Measurements from ENCODE around the gene RHEX.
A peak's percentile ranks its signal among the peaks of the same experiment; 100 is the strongest.

The RHEX gene

DNA sequence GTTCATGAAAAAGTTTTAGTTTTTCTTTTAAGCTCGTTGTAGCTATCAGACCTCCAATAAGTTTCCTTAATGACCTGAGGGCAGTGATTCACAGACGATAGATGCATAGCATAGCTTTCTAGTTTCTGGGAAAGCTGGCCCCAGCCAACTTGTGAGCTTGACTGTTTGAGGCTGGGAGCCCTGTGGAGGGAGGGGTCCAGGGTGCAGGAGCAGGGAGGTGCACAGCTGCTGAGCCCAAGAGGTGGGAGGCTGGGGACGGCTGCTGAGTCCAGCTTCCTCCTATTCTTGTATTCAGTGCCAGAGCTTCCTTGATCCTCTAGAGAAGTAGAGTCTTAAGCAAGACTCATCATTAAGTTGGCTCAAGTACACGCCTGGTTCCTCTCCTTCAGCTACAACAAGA, 75.2 kb downstream of the RHEX start:
- Mint-ChIP-seq H3K4me1 (no peaks in the 10 kb centered on the region), H3K9me3 (peaks cover 13% of the 10 kb centered on the region), H3K27me3 (ENCODE audit: low read depth, poor library complexity) (peaks cover 26% of the 10 kb centered on the region), H3K36me3 (ENCODE audit: low read depth) (no peaks in the 10 kb centered on the region), H3K4me3 (no peak overlapping the region), H3K27ac (no peak overlapping the region)
- TF ChIP-seq, protein P1, sequence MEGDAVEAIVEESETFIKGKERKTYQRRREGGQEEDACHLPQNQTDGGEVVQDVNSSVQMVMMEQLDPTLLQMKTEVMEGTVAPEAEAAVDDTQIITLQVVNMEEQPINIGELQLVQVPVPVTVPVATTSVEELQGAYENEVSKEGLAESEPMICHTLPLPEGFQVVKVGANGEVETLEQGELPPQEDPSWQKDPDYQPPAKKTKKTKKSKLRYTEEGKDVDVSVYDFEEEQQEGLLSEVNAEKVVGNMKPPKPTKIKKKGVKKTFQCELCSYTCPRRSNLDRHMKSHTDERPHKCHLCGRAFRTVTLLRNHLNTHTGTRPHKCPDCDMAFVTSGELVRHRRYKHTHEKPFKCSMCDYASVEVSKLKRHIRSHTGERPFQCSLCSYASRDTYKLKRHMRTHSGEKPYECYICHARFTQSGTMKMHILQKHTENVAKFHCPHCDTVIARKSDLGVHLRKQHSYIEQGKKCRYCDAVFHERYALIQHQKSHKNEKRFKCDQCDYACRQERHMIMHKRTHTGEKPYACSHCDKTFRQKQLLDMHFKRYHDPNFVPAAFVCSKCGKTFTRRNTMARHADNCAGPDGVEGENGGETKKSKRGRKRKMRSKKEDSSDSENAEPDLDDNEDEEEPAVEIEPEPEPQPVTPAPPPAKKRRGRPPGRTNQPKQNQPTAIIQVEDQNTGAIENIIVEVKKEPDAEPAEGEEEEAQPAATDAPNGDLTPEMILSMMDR (IDR thresholded peaks at IDR 0.05), result no peak
- no peak for DNase-seq

DNA sequence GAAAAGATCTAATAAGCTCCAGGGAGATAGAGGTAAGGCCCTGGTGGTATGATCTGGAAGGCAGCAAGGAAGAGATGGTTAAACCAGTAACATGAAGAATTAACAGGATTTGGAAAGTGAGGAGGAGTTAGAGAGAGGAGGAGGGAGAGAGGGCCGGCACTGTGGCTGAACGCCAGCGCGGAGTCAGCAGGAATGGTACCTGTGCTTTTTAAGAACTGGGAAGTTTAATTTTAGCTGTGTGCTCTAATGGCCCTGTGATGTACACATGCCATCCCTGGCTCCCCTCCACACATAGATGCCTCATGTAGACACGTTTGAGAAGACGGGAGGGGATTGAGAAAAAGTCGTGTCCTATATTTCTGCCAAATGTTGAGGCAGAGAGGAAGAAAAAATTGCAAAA, 78.1 kb downstream of the RHEX start:
- H3K27ac Mint-ChIP-seq, result no peak overlapping the region
- no peaks in the 10 kb centered on the region for H3K9me3 Mint-ChIP-seq
- TF ChIP-seq, protein P1 (IDR thresholded peaks at IDR 0.05), result no peak
- no peak overlapping the region for H3K4me3 Mint-ChIP-seq
- H3K27me3 Mint-ChIP-seq (ENCODE audit: low read depth, poor library complexity), result peaks cover 13% of the 10 kb centered on the region
- DNase-seq, result no peak
- H3K4me1 Mint-ChIP-seq, result peaks cover 5% of the 10 kb centered on the region
- H3K36me3 Mint-ChIP-seq (ENCODE audit: low read depth), result no peaks in the 10 kb centered on the region

- H3K27me3 Mint-ChIP-seq (ENCODE audit: low read depth, poor library complexity), result peaks cover 15% of the 10 kb centered on the region
- H3K27ac Mint-ChIP-seq, result peak overlapping the region; percentile 31
- H3K36me3 Mint-ChIP-seq (ENCODE audit: low read depth), result no peaks in the 10 kb centered on the region
- no peak for DNase-seq
- H3K9me3 Mint-ChIP-seq, result peaks cover under 1% of the 10 kb centered on the region
- no peak overlapping the region for H3K4me3 Mint-ChIP-seq
- TF ChIP-seq, protein P1 (IDR thresholded peaks at IDR 0.05), result no peak
- peaks cover 5% of the 10 kb centered on the region for H3K4me1 Mint-ChIP-seq
These were observed 80.9 kb downstream of the RHEX start for GRCh38 chr1:206133751-206134415.

- Mint-ChIP-seq H3K9me3 (peaks cover 9% of the 10 kb centered on the region), H3K27ac (no peak overlapping the region), H3K4me1 (peaks cover 5% of the 10 kb centered on the region), H3K36me3 (ENCODE audit: low read depth) (no peaks in the 10 kb centered on the region), H3K4me3 (no peak overlapping the region), H3K27me3 (ENCODE audit: low read depth, poor library complexity) (peaks cover 14% of the 10 kb centered on the region)
- DNase-seq, result no peak
- TF ChIP-seq, protein P1 (IDR thresholded peaks at IDR 0.05), result no peak
These were observed 82.3 kb downstream of the RHEX start for GRCh38 chr1:206135248-206135647.

- Mint-ChIP-seq H3K27ac (peak overlapping the region; percentile 49), H3K9me3 (peaks cover 16% of the 10 kb centered on the region), H3K4me1 (peaks cover 5% of the 10 kb centered on the region), H3K4me3 (no peak overlapping the region), H3K36me3 (ENCODE audit: low read depth) (no peaks in the 10 kb centered on the region), H3K27me3 (ENCODE audit: low read depth, poor library complexity) (peaks cover 11% of the 10 kb centered on the region)
- TF ChIP-seq, protein P1 (IDR thresholded peaks at IDR 0.05), result no peak
- DNase-seq, result no peak
These were observed 83.3 kb downstream of the RHEX start for GRCh38 chr1:206136241-206136640.

DNA sequence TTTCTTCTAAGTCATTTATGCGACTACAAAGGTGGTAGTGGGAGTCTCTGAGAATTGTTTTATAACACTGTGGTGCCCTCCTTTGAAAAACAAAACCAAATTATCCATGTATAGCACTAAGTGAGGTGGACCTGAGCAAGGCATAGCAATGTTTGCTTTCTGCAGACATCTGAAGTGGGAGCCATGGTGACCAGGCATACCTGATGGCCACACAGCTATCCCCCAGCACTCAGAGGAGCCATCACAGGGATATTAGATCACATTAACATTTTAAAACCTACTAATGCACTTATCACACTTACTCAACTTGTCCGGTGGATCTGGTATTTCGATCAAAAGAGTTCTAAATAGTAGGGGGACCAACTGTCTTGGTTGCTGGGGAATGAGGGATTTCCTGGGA, 89.0 kb downstream of the RHEX start:
- H3K27ac Mint-ChIP-seq, result no peak overlapping the region
- TF ChIP-seq, protein P1 (IDR thresholded peaks at IDR 0.05), result no peak
- H3K27me3 Mint-ChIP-seq (ENCODE audit: low read depth, poor library complexity), result peaks cover 11% of the 10 kb centered on the region
- DNase-seq, result no peak
- no peaks in the 10 kb centered on the region for H3K36me3 Mint-ChIP-seq (ENCODE audit: low read depth)
- H3K4me3 Mint-ChIP-seq, result no peak overlapping the region
- peaks cover 43% of the 10 kb centered on the region for H3K4me1 Mint-ChIP-seq
- peaks cover 20% of the 10 kb centered on the region for H3K9me3 Mint-ChIP-seq
